ENCODE measurements around the gene CNTN4.
"Not testable (repeated sequence)": the region's sequence is repeated elsewhere in the genome, so short reads cannot be mapped to it uniquely, and the experiment has no call there.

Gene CNTN4

GRCh38 chr3:2098398-2099027, at the start of gene CNTN4:
TSS of gene CNTN4 (plus strand) at chr3:2098866.
- DNase-seq, result peak; percentile 96

- DNase-seq, result no peak
Observed at GRCh38 chr3:2061360-2061759, 37.3 kb upstream of the CNTN4 start.

- DNase-seq, result no peak
Observed at GRCh38 chr3:2071531-2071930, 27.1 kb upstream of the CNTN4 start.

- DNase-seq, result no peak
Observed at GRCh38 chr3:2078821-2079220, 19.8 kb upstream of the CNTN4 start.

GRCh38 chr3:2082871-2083480, 15.7 kb upstream of the CNTN4 start:
- no peak for DNase-seq

GRCh38 chr3:2083558-2083957, 15.1 kb upstream of the CNTN4 start:
- DNase-seq, result not testable (repeated sequence)

- no peak for DNase-seq
Observed at GRCh38 chr3:2090095-2090911, 8.4 kb upstream of the CNTN4 start.

- no peak for DNase-seq
Observed at GRCh38 chr3:2092758-2093157, 5.9 kb upstream of the CNTN4 start.

- DNase-seq, result no peak
Observed at GRCh38 chr3:2094941-2095340, 3.7 kb upstream of the CNTN4 start.

GRCh38 chr3:2096216-2096615, 2.5 kb upstream of the CNTN4 start:
- no peak for DNase-seq

- DNase-seq, result peak; percentile 78
Observed at GRCh38 chr3:2097641-2098191, 950 bp upstream of the CNTN4 start.

- peak; percentile 83 for DNase-seq
Observed at GRCh38 chr3:2099028-2099671, 484 bp downstream of the CNTN4 start.

- DNase-seq, result peak; percentile 78
Observed at GRCh38 chr3:2099779-2100191, 1.1 kb downstream of the CNTN4 start.

- no peak for DNase-seq
Observed at GRCh38 chr3:2106438-2106837, 7.8 kb downstream of the CNTN4 start.

GRCh38 chr3:2110597-2111117, 12.0 kb downstream of the CNTN4 start:
- DNase-seq, result no peak

- DNase-seq, result no peak
Observed at GRCh38 chr3:2114617-2115275, 16.1 kb downstream of the CNTN4 start.

- no peak for DNase-seq
Observed at GRCh38 chr3:2130726-2131125, 32.1 kb downstream of the CNTN4 start.

GRCh38 chr3:2133146-2133545, 34.5 kb downstream of the CNTN4 start:
- no peak for DNase-seq

- DNase-seq, result no peak
Observed at GRCh38 chr3:2137651-2138050, 39.0 kb downstream of the CNTN4 start.

- DNase-seq, result no peak
Observed at GRCh38 chr3:2141482-2141881, 42.8 kb downstream of the CNTN4 start.

- DNase-seq, result no peak
Observed at GRCh38 chr3:2148561-2149340, 50.1 kb downstream of the CNTN4 start.

- no peak for DNase-seq
Observed at GRCh38 chr3:2153053-2153452, 54.4 kb downstream of the CNTN4 start.

Data from islet precursor cell (in vitro differentiated cells).